ENCODE measurements around the gene TPCN1.

The TPCN1 gene

DNA sequence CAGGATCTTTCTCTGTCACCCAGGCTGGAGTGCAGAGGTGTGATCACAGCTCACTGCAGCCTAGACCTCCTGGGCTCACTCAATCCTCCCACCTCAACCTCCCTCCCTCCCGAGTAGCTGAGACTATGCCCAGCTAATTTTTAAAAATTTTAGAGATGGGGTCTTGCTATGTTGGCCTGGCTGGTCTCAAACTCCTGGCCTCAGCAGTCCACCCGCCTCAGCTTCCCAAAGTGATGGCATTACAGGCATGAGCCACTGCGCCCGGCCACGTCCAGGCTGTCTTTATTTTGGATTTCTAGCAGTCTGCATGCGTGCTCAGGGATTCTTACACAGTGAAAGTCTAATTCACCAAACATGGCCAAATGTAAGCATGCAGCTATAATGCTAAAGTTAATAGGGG lies 95.9 kb downstream of the TPCN1 start:
- no peak for DNase-seq

DNA sequence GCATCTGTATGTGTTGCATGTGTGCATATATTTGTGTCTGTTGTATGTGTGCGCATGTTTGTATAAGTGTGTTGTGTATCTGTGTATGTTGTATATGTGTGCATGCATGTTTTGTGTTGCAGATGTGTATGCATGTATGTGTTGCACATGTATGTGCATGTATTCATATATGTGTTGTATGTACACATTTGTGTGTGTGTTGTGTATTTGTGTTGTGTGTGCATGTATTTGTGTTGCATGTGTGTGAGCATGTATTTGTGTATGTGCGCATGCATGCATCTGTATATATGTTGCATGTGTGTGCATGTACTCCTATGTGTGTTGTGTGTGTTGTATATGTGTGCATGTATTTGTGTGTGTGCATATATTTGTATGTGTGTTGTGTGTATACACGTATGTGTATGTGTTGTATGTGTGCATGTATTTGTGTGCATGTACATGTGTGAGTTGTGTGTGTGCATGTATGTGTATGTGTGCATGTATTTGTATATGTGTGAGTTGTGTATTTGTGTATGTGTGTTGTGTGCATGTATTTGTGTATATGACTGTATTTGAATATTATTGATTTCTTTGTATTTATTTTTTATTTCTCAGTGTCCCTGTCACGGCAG lies 96.9 kb downstream of the TPCN1 start:
- no peak for DNase-seq

DNA sequence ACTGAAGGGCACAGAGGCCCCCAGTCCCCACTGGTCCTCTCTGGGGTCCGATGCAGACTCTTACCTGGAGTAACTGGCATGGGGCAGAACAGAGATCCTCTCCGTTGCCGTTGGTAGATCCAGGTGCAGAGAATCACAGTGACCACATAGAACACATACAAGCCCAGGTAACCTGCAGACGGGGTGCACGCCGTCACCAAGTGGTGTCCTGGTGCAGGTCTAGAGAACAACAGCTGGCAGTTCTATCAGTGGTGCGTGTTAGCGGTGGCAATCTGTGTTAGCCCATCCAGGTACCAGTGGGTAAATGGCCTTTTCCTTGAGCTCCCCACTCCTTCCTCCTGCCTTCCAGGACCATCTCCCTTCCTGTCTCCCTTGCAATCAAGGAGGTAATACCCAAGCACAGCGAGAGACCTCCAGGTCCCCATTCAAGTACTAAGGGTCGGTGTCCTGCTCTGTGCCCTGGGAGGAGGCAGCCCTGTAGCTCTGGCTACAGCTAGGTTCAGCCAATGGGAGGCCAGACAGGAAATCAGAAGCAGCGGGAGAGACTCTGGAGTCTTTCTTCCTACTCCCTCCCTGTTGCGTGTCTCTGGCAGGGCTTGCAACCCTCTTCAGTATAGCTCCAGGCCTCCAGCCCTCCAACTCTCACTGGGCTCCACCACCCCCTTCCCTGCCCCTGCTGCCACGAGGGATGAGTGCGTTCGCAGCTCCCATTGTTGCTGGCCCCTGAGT lies 97.8 kb downstream of the TPCN1 start:
- DNase-seq = no peak

DNA sequence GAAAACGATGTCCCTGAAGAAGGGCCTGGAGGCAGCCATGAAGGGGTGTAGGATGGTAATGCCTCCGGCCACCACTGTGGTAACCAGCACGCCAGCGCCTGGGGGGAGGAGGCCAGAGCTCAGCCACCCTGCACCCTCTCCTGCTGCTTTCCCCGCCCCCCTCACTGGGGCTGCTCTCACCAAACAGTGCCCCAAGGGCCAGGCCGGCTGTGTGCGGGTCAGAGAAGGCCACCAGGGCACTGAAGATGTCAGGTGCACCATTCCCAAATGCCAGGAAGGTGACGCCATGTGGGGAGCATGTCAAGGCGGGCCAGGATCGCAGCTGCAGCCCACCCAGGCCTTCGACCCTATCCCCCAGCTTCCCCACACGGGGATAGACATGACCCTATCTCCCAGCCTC lies 99.1 kb downstream of the TPCN1 start:
- DNase-seq = no peak

DNA sequence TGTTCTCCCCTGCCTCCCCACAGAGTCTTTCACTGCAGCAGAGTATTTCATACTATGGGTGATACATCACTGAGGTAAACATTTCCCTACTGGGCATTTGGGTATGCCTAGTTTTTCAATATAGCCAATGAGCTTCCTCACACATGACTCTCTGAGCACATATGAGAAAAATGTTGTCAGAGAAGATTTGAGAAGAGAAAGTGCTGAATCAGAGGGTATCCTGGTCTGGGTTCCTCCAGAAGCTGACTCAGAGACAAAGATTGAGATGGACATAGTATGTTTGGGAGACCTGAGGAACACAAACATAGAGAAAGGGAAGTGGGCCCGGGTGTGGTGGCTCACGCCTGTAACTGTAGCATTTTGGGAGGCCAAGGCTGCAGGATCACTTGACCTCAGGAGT lies 101.1 kb downstream of the TPCN1 start:
- no peak for DNase-seq

DNA sequence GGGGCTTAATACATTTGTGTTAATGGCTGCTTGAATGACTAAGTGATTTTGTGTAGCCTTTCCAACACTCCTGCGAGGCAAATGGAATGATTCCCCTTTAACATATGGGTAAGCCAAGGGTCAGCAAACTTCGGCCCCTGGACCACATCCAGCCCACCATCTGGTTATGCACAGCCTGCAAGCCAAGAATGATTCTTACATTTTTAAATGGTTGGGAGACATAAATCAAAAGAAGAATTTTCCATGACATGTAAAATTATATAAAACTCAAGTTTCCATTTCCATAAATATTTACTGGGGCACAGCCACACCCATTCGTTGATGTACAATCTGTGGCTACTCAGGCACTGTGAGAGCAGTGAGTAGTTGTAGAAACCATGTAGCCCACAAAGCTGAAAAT lies 104.7 kb downstream of the TPCN1 start:
- no peak for DNase-seq

DNA sequence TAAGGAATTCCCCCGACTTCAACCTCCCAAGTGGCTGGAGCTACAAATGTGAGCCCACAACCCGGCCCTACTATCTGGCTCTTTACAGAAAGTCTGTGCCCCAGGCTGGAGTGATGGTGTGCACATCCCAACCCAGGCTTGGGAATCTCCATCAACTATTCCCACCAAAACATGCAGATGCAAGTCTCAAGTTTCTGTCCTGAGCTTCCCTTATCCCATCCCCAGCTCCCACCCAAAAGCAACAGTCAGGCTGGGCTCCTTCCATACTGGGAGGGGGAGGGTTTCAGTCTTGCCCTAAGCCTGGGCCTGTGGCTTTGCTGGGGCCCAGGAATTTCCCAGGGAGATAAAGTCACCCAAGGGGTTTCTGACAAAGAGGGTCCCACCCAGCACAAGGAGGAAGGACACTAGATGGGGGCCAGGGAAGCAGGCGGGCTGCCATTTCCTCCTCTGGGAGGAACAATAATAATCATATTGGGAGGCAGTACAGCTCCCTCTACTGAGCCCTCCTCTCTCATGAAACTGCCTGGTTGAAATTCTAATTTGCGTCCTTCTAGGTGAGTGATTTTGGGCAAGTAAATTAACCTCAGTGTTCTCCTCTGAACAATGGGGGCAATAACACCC lies 105.6 kb downstream of the TPCN1 start:
- no peak for DNase-seq

DNA sequence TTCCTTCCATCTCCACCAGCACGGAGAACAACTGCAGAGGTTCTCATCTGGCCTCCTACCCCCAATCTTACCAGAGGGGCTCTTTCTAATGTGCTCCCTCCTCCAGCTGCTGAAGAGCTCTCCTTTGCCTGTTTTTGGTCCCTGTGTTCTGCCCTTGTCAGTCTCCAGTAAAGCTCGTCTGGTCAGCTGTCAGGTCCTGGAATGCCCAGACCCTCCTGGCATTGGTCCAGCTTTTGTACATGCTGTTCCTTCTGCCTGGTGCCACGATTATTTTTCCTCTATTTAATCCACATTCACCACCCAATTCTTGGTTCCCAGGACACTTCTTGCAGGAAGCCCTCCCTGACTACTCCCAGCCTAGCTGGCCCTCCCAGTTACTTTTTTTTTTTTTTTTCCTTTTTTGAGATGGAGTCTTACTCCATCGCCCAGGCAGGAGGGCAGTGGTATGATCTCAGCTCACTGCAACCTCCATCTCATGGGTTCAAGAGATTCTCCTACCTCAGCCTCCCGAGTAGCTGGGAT lies 107.2 kb downstream of the TPCN1 start:
- no peak for DNase-seq

DNA sequence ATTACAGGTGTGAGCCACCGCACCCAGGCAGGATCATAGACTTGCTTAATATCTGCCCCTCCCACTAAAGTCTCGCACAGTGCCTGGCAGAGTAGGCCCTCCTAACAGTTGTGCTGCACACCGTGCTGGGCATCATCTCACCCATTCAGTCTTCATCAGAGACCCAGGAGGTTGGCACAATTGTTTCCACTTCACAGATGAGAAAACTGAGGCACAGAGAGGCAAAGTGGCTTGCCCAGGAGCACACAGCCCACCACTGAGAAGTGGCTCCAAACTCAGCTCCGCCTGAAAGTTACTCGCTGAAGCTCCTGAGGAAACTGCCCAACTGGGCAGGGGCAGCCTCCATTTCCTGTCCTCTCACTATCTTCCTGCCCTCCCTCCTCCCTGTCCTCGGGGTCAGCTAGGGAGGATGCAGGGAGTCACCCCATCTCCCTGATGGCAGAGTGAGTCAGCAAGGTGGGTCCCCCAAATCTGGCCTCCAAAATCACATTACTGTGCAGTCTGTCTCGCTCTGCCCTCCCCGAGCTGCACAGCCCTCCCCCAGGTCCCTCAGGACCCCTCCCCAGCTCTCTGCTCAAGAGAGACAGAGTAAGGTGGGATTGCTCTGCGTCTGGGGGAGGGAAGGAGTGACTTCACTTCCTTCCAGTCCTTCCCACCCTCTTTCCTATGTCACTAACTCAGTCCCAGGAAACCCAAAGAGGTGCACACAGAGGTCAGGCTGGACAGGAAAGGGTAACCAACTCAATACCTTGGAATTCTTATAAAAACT lies 107.9 kb downstream of the TPCN1 start:
- DNase-seq = no peak

DNA sequence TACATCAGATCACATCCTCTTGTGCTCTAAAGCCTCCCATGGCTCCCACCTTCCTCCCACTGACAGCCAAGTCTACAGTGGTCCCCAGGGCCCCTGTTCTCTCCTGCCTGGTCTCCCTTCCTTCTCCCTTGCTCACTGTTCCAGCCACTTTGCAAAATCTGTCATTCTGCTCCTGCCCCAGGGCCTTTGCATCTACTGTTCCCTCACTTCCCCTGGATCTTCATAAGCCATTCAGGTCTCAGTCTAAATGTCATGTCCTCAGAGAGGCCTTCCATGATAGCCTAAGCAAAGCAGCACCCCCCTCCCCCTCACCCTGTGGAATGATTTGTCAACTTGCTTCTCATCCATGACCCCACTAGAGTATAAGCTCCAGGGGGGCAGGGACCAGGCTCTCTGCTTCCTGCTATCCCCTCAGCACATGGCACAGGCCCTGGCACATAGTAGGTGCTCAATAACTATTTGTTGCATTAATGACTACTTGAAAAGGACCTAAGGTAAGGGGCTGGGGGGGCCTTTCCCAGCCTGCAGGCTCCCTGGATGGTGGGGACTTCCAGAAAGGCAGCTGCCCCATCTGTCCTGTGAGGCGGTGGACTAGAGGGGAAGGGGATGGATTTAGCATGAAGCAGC lies 108.6 kb downstream of the TPCN1 start:
- DNase-seq = no peak

DNA sequence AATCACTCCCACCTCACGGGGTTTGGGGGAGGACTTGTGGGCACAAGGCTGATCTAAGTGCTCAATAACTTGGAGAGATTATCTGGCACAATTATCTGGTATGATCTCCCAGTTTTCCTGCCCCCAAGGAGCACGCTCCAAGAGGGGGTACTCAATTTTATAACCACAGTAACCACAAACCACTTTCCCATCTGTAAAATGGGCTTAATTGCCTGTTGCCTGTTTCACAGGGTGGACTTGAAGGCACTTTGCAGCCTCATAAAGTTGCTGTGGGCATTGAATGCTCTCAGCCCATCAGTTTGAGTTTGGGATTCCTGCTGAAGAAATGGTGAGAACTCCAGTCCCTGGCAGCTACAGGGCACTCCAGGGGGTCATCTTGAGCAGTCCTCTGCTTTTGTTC lies 109.2 kb downstream of the TPCN1 start:
- no peak for DNase-seq

DNA sequence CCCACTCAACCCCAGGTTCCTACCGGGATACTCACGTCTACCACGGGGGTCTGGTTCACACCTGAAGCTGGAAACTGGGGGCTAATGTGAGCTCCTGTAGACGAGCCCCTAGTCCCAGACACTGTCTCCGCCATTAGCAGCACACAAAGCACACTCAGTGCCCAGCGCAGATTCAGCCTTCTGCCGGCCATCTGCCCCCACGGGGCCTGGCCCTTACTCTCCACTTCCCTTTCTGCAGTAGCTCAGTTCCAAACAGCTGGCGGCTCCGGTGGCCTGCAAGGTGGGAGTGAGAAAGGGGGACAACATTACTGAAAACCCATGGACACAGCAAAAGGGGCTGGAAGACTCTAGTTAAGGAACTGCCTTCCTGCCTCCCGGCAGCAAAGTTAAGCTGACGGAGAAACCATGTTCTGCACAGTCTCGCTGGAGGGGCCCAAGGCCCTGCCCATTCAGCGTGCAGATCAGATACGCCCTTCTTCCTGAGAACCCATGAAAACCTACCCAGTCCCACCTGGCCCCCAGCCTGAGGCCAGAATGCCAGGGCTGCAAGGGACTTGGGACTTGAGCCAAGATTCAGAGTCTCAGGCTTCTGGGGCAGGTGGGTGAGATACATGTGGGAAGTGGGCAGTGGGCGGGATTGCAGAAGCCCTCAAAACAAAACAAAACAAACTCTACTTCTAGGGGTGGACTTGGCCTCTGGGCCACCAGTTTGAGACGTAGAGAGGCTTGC lies 111.6 kb downstream of the TPCN1 start:
- DNase-seq = no peak

DNA sequence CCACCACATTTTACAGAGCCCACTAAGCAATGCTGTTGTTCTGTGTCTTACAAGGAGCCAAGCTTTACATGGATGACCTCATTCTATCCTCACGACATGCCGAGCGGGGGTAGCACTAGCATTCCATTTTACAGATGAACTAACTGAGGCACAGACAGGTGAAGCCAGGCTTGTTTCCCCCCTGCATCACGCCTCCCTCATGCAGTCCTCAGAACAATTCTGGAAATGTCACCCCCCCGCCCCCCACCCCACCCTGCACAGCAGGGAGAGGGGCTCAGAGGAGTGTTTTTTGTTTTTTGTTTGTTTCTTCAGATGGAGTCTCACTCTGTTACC lies 112.1 kb downstream of the TPCN1 start:
- no peak for DNase-seq

DNA sequence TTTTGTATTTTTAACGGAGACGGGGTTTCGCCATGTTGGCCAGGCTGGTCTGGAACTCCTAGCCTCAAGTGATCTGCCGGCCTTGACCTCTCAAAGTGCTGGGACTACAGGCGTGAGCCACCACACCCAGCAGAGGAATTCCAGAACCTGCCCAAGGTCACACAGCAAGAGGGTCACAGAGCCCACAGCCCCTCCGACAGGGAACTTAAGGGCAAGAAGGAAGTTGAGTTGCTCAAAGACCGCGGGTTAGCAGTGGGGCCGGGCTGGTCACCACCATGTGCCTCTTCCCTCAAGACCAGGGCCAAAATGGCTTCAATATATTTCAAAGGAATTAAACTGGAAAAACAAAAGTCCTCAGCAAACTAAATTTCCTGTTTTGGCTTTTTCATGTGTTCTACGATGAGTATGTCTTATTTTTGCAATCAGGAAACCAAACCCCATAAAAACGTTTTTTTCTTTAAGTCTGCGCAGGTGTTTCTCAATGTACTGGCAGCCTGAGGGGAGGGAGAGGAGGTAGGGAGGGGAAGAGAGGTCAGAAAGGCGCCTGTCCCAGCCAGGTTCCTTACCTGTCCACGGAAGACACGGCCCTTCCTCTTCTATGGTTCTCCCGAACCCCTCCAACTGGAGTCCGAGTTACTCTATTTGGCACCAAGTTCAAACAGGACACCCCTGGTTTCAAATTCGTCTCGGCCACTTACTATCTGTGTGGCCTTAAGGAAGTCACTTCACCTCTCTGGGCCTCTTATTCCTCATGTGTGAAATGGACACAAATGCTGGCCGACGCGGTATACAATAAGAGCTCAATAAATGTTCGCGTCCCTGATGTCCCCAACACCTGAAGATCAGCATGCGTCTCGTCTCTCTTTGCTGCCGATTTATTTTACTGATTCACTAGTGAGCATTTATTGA lies 112.9 kb downstream of the TPCN1 start:
- DNase-seq = no peak

DNA sequence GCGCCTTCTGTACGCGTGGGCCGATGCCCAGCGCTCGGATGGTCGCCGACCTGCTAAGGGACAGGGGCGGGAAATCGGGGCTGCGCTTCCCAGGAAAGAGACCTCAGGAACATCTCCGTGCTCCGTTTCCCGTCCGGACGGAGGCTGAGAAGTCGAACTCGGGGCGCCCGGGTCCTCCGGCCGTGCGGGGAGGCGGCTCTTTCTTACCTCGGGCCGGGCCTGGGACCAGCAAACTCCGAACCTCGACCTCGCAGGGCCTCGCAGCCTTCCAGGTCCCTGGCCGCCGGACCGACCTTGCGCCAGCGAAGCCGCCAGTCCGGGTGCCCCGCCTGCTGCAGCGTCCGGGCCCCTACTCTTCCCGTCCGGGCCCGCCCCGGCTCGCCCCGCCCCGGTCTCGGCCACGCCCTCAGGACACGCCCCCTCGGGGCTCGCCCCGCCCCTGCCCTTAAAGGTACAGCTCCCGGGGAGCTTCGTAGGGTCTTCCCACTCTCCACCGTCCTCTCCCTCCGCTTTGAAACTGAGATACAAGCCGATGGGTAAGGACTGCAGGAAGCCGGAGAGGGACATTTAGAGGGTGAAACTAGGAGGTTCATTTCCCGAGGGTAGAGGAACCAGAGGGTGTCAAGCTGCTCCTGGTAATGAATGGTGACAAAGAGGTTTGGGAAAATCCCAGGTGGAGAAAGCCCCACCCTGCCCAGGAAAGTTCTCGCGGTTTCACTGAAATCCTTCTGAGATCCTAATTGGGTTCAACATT lies 113.7 kb downstream of the TPCN1 start, which contains the start of gene SLC8B1:
SLC8B1 (minus strand) TSS at position 324 of the 754 bp plus-strand sequence. CDS start 2,231 bp downstream, outside the sequence.
- peak; percentile 87 for DNase-seq

DNA sequence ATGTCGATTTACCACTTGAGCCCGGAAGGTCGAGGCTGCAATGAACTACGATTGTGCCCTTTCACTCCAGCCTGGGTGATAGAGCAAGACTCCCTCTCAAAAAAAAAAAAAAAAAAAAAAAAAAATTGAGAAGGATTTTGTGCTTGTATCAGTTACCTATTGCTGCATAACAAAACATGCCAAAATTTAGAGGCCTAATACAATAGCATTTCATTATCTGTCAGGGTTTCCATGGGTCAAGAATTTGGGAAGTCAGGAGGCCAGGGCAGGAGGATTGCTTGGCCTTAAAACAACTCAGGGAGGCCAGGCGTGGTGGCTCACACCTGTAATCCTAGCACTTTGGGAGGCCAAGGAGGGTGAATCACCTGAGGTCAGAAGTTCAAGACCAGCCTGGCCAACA lies 118.3 kb downstream of the TPCN1 start:
- DNase-seq = no peak

DNA sequence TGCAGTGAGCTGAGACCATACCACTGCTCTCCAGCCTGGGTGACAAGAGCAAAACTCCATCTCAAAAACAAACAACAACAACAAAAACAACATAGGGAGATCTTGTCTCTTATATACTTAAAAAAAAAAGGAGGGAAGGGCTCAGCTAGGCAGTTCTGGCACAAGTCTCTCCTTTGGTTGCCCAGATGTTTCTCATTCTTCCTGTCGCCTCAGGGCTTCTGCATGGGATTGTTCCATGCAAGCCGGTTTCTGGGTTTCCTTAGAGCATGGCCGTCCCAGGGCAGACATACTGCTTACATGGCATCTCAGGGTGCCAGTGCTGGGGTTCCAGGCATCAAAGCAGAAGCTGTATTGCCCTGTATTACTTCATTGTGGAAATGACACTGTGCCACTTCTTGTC lies 118.8 kb downstream of the TPCN1 start:
- no peak for DNase-seq

DNA sequence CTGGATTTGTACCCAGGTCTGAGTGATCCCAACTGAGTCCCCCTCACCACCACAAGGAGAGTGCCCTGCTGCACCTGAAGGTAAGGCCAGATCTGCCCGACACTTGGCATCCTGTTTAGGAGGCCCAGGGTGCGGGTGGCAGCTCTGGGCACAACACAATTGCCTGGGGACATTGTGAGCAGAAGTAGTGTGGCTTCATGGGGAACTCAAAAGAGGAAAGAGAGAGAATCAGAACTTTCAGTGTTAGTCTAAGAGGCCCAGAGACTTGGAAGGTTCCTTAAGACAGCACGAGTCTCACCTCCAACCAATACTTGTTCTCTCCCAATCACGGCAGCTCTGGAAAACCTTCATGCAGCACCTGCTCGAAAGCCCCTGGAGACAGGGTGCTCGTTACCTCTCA lies 120.3 kb downstream of the TPCN1 start:
- no peak for DNase-seq

DNA sequence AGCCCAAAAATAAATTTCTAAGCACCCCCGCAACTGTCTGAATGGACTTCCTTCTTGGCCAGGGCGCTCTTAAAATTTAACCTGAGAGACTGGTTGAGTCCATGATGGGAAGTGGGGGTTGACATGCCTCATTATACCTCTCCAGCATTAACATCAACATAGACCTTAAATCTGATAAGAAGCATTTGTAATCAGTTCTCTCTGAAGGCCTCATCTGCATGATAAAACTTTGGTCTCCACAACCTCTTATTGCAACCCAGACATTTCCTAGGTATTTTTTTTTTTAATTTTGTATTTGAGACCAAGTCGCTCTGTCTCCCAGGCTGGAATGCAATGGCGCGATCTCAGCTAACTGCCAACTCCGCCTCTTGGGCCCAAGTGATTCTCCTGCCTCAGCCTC lies 124.1 kb downstream of the TPCN1 start:
- no peak for DNase-seq

DNA sequence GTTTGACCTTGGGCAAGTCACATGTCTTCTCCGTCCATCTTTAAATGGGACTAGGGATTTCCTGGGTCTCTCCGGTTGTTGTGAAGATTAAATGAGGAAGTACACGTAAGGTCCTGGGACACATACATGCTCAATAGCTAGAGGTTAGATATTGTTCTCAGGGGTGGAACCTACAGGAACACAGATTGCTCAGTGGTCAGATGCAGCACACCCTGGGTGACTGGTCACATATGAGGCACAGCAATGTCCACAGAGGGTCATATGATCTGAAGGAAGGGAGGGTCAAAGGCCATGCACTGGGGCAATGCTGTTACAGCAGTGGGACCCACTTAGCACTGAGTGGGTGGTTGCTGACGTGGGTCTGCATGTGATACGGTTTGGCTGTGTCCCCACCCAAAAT lies 125.1 kb downstream of the TPCN1 start:
- DNase-seq = no peak

All from stimulated activated CD4-positive, alpha-beta T cell treated with anti-CD3 and anti-CD28 coated beads, Interleukin-4, amount 100 ng/mL, for 1 hour (primary cell).